D721Med (cell line): ENCODE results near the gene RER1.

ENCODE experiments used
- DNase-seq: peaks from one replicate; pipeline ENCODE4 v3.0.0; 2011; ENCODE audit warnings: low spot score; ENCODE audit not compliant: insufficient read length
- FAIRE-seq: peaks from 2 replicates; lab custom pipeline; 2011; peaks lifted over from hg19 to GRCh38; lab: Jason Lieb, UNC
- CTCF ChIP-seq: IDR thresholded peaks from 2 replicates; pipeline ENCODE4 v1.5.1; 2012; ENCODE audit warnings: mild to moderate bottlenecking, control low read depth; ENCODE audit not compliant: insufficient read depth; ENCODE audit errors: missing control alignments

RER1 gene

GRCh38 chr1:2447276-2448097 lies 55.8 kb downstream of the RER1 start:
- DNase-seq: no peak
- TF ChIP-seq CTCF: no peak

GRCh38 chr1:2448098-2448445 lies 56.4 kb downstream of the RER1 start:
- no peak for DNase-seq
- FAIRE-seq: no peak
- TF ChIP-seq CTCF: no peak

More at GRCh38 chr1:2447276-2448097, 55.8 kb downstream of the RER1 start:
- no peak for FAIRE-seq

- DNase-seq: no peak
- no peak for TF ChIP-seq CTCF
- FAIRE-seq: no peak
Measured at GRCh38 chr1:2449636-2450454, 58.2 kb downstream of the RER1 start.

GRCh38 chr1:2451741-2452140 lies 60.1 kb downstream of the RER1 start:
- DNase-seq: no peak
- no peak for FAIRE-seq

GRCh38 chr1:2452201-2452931 lies 60.7 kb downstream of the RER1 start:
- FAIRE-seq: no peak
- no peak for DNase-seq
- TF ChIP-seq CTCF: no peak

More at GRCh38 chr1:2451741-2452140, 60.1 kb downstream of the RER1 start:
- TF ChIP-seq CTCF: no peak

GRCh38 chr1:2452932-2453315 lies 61.3 kb downstream of the RER1 start:
- no peak for TF ChIP-seq CTCF
- no peak for DNase-seq
- no peak for FAIRE-seq
